MV-4-11 (cell line): ENCODE results near the gene ZNF518B.
"Not testable (repeated sequence)": the region's sequence is repeated elsewhere in the genome, so short reads cannot be mapped to it uniquely, and the experiment has no call there.

Experiments used
- DNase-seq: peaks from one replicate; lab custom pipeline; 2025; lab: John Stamatoyannopoulos, UW

ZNF518B gene

DNA sequence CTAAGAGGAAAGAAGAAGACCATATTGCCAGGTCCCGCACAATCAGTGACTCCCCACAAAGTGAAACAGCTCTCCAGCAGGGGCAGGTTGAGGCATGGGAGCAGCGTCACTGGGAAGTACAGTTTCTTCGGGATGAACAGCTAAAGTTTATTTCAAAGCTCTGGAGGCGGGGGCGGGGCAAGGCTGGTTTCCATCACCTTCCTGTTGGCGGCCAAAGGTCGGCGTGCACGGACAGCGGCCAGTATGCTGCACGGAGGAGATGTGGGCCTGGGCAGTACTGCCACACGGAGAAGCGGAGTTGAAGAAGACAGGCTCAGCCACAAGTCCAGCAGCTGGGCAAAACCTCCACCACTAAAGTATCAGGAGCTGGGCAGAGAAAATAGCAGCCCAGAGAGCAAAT, 951 bp upstream of the ZNF518B start:
- DNase-seq, result no peak

DNA sequence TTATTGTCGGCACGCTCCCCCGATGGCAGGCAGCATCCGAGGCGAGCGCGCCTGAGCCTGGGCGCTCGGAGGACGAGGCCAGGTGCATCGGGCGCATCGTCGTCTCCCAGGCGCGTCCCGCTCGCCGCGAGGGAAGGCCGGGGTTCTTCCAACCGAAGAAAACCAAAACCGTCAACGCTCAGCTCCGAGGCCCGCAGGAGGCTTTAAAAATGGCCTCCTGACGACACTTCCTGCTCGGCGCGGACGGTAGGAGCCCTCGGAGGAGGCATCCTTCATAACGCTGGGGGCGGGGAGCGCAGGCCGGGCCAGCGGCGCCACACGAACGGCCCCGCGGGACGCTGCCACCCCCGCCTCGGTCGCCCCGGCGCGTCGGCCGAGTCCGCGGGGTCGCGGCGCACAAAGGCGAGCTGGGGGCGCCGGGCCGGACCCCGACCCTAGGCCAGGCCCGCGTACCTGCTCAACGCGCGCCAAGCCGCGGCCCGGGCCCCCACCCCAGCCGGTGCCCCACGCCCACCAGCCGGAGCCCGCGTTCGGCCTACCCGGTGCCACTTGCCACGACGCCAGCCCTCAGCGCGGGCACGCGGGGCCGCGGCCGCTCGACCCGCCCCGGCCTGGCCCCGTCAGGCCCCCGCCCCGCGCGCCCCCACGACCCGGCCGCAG, 501 bp downstream of the ZNF518B start:
- no peak for DNase-seq

DNA sequence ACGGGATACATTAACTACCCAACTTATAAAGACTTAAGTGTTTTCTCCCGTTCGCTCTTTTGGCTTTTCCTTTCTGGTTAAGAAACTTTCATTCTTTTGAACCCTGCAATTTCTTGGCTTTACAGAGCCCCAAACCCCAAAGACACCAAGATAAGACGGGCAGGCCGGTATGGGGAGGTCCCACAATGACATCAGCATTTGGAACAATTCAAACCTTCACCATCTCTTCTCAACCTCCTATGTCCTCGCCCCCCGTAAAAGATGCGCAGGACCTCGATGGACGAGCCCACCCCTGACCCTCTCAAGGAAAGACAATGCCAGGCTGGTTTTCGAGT, 999 bp downstream of the ZNF518B start:
- no peak for DNase-seq

GRCh38 chr4:10455133-10455532, 2.1 kb downstream of the ZNF518B start:
- no peak for DNase-seq

DNA sequence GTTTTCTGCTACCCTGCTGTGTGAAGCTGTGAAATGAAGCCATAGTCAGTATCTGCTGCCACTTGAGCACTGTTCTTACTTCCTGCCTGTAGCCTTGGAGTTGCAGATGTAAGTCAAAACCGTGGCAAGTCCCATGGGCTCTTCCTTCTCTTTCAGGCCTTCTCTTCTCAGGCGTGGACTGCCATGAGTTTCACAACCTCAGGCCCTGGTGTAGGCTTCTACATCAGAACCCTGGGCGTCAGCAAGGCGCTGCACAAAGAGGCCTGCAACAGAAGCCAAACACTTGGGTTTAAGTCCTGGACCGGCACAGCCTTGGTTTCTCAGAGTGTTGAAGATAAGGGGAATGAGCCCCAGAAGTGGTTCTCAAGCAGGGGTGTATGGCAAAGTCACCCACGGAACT, 2.5 kb downstream of the ZNF518B start:
- peak; percentile 5 for DNase-seq

DNA sequence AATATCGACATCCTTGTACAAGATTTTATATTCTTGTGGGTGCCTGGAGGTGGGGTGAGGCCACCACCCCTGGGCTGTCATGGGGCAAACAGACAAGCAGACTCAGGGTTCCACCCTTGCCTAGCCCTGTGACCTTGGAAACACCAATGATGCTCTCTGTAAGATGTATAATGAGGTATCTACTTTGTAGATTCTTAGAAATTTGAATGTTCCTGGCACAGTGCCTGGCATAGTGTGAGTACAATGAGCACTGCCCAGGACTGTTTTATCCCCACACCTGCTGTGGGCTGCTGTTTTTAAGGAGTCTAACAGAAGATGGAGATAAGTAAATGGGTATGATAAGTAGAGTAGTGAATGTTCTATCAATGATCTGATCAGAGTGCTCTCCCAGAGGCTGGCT, 3.1 kb downstream of the ZNF518B start:
- DNase-seq, result no peak

DNA sequence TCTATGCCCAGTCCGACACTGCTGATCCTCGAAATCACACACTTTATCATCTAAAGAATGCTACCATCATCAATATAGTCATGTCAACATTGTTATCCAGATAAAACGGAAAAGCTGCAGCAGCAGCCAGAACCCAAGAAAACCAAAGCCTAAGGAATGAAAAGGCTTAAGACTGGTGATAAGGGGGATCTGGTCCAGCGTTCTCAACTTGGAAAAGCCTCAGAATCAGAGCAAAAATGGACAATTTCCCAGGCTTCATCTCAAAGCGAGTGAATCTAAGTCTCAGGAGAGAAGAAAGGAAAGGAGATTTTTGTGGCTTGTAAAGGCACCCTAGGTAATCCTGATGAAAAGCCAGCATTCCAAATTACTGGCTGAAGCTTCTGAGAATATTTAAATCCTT, 8.2 kb downstream of the ZNF518B start:
- no peak for DNase-seq

- no peak for DNase-seq
Measured at GRCh38 chr4:10442976-10443375, 14.2 kb downstream of the ZNF518B start.

- no peak for DNase-seq
Measured at GRCh38 chr4:10441512-10441911, 15.7 kb downstream of the ZNF518B start.

DNA sequence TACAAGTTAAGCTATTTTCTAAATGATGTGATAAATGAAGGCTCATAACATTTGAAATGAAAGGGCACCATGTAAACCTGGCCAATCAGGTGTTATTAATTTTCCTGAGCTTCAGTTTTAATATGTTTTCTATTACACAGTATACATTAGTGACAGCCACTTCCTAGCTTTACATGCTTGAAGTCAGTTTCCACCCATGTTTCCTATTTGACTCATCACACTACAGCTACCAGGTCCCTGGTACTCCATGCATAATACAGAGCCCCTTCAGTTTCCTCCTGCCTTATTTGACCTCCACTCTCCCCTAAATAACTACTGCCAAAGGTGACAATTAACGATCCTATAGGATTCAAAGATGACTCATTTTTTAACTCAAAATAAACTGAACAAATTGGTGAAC, 18.3 kb downstream of the ZNF518B start:
- no peak for DNase-seq

DNA sequence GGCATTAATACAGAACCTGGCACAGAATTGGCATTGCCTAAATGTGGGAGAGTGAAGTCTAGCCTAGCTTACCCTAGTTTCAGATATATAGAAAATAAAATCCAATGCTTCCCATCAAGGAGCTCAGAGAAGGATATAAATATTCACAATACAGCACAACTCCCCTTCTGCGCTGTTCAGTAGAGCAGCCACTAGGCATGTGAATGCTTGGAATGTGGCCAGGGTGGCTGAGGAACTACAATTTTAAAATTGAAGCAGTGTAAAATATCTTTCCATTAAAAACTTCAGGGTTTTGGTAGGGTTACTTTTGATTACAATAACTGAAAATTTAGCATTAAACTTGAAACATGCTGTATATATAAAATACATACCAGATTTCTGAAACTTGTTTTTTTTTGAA, 19.5 kb downstream of the ZNF518B start:
- DNase-seq, result no peak

DNA sequence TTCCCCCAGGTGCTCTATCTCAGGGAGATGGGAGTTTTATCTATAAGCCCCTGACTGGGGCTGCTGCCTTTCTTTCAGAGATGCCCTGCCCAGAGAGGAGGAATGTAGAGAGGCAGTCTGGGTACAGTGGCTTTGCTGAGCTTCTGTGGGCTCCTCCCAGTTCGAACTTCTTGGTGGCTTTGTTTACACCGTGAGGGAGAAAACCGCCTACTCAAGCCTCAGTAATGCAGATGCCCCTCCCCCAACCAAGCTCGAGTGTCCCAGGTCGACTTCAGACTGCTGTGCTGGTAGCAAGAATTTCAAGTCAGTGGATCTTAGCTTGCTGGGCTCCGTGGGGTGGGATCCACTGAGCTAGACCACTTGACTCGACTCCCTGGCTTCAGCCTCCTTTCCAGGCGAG, 29.5 kb downstream of the ZNF518B start:
- not testable (repeated sequence) for DNase-seq

DNA sequence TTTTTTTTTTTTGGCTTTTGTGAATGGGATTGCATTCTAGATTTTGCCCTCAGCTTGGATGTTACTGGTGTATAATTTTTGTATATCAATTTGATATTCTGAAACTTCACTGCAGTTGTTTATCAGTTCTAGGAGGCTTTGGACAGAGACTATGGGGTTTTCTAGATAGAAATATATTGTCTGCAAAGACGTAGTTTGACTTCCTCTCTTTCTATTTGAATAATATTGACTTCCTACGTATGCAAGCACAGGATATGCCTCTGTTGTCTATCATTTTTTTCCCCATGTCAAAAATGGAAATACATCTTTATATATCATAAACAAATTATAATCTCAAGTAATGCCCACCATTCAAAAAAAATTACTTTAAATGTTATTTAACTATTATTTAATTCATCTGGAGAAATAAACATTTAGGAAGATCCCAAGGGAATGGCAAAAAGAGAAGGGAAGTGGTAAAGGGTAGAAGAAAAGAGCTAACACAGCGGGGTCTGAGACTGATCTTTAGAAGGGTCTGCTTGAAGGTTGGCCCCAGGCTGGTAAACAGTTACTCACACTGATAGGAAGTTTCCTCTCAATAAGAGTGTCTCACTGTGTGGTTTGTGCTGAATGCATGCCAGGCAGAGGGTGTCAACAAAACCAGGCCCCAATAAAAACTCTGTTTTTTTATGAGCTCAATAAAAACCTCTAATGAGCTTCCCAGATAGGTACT, 35.7 kb downstream of the ZNF518B start:
- DNase-seq, result no peak

DNA sequence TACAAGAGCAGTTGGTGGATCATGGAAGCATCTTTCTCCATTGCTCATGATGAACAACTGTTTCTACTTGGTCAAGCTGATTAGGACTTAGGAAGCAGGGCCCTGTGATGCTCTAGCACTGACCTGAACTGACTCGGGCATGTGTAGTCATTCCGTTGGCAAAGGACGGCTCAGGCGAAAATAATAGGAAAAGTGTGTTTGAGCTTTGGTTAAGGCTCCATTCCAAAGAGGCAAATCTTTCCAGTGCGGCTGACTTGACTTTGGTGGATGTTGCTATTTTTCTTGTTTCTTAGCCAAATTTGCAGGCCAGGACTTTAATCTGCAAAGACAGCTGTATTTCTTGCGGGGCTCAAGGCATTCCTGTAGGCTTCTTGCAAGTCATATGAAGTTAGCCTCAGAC, 39.5 kb downstream of the ZNF518B start:
- no peak for DNase-seq

GRCh38 chr4:10416441-10416840, 40.8 kb downstream of the ZNF518B start:
- no peak for DNase-seq

GRCh38 chr4:10413177-10413576, 44.0 kb downstream of the ZNF518B start:
- peak; percentile 23 for DNase-seq

- no peak for DNase-seq
Measured at GRCh38 chr4:10405672-10406071, 51.6 kb downstream of the ZNF518B start.

DNA sequence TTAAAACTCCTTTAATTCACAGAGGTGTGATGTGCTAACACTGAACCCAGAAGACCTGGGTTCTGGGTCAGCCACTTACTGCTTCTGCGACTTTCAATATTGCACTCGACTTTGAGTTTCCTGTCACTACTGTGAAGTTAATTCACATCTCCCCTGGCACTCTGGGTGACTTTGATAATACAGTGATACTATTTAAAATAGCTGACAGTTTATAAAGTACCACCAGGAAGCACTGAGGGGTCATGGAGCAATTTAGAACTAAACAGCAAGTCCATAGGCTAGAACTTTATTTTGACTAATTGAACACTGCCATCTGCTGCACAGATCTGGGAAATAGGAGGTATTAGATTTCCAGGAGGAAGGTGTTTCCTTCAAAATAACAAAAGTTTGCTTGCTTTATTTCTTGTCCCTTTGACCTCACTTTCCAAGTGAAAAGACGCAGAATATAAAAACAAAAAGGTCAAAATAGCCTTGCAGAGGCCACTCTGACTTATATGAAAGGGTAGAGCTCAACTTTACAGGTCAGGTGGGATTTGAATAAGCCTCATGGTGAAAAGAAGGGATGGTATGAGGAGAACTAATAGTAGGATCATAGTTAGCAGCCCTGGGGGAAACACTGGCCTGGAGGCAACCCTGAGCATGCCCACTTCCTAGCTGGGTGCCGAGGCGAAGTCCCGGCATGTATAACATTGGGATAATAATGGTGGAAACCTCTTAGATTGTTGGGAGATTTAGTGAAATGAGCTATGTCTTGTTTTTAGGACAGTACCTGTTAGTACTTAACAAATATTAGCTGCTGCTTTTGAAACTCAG, 53.4 kb downstream of the ZNF518B start:
- peak; percentile 9 for DNase-seq

GRCh38 chr4:10395971-10396580, 61.1 kb downstream of the ZNF518B start:
- no peak for DNase-seq
